ENCODE results near the gene LILRA5.
"Not testable (repeated sequence)": the region's sequence is repeated elsewhere in the genome, so short reads cannot be mapped to it uniquely, and the experiment has no call there.

LILRA5 gene

GRCh38 chr19:54312436-54313377, at the start of gene LILRA5:
Gene LILRA5 (minus strand): TSS chr19:54313166. CDS start chr19:54313019, 147 bp downstream.
- DNase-seq: no peak

GRCh38 chr19:54361680-54362422, 48.9 kb upstream of the LILRA5 start:
- DNase-seq: not testable (repeated sequence)

DNA sequence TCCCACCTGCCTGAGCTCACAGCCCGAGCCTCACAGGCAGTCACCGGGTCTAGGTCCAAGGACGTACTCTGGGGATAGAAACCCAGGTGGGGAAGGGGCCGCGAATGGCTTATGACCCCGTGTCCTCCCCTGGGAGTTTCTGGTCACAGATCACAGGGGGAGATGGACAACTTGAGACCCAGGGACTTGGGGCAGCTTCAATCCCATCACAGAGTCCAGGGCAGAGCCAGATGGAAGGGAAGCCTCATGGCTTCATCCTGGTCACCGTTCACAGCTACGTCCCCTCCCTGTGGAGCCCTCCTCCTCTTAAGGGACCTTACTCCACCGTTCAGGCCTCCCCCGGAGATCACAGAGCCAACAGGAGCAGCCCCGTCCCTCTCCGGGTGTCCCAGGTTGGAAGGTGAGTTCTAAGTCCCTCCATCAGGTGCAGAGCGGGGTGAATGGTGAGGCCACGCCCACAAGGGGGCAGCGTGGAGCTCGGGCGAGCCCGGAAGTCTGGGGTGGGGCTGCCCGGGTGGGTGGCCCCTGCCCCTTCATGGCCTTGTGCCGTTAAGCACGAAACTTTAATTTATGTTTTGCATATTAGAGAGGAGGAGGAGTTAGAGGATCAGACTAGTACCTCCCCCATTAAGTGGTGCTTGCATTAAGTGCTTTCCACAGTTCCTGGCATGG, 46.3 kb upstream of the LILRA5 start:
- DNase-seq: not testable (repeated sequence)

- no peak for DNase-seq
Observed at GRCh38 chr19:54357381-54357780, 44.4 kb upstream of the LILRA5 start.

GRCh38 chr19:54356444-54357056, 43.6 kb upstream of the LILRA5 start:
- no peak for DNase-seq

GRCh38 chr19:54355675-54356074, 42.7 kb upstream of the LILRA5 start:
- DNase-seq: no peak

DNA sequence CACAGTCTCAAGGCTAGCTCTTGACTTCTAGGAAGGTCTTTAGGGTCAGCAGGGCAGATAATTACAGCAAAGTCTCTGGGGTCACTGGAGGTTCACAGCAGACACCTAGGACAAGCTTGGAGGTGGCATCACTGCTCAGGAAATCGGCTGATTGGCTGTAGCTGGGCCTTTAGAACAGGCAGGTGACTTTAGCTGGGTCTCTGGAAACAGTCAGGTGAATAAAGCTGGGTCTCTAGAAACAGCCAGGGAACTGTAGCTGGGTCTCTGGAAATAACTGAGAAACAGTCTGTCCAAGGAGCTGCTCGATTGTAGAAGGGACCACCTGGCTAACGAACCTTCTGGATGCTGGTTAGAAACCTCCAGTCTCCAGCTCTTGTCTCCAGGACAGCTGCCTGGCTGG, 41.8 kb upstream of the LILRA5 start:
- no peak for DNase-seq

DNA sequence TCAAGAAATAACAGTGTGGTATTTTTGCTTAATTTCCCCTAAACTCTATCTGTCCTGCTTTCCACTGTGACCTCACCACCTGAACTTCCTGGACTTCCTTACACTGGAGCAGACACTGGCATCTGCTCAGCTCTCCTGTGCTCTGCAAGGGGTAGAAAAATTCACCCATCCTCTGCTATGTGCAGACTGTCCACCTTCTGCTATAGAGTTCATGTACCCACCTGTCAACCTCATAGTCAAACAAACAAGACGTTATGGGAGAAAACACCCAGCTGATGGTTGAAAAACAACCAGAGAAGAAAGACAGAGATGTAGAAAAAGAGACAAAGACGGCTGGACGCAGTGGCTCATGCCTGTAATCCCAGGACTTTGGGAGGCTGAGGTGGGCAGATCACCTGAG, 39.6 kb upstream of the LILRA5 start:
- DNase-seq: no peak

DNA sequence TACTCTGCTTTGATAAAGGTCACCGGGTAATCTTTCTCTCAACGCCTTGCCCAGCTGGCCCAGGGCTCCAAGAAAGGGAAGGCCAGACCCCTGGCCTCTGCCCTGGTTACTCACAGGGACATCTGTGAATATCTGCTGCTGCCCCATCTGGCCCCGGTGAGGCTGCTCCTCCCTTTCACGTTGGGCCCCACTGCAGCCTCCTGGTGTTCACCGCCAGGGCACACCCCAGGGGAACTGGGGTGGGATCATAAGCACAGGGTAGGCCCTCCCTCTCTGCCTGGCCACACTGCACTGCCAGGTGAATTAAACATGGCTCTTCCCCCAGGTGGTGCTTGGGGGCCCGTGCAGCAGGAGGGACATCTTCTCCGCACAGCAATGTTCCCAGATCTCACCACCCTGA, 39.1 kb upstream of the LILRA5 start:
- DNase-seq: no peak

DNA sequence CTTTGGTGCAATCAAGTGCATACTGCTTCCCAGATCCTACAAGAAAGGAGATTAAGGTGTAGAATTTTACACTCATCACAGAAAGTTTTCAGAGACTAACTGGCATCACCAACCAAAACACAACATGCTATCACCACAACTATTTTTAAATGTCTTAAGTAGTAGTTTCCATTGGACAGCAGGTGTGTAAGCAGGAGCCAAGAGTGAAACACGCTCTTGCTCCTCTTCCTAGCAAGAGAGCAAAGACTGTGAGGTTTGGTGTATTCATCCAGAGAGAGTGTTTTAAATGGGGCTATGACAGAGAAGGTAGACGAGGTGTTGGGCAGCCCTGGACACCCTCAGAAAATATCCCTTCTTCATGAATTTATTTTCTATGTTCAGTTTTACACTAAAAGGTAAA, 38.5 kb upstream of the LILRA5 start:
- DNase-seq: no peak

DNA sequence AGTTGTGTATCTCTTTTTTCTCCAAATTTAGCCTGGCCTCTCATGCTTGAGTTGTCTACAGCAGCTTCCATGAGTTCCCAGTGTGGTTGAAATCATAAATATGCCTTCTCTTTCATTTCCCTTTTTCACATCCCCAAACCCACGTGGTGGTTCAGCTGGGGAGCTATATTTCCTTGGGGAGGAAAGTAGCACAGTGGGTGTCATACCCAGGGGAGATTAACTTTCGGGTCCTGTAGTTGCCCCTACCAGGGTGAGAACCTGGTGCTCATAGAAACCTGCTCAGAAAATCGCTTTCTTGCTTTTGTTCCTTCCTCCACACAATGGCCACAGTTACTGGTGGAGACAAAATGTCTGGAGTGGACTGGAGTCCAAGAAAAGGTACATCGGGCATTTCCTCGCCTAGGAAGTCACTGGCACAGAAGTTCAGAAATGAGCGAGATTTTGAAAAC, 33.0 kb upstream of the LILRA5 start:
- no peak for DNase-seq

- no peak for DNase-seq
Observed at GRCh38 chr19:54343868-54344267, 30.9 kb upstream of the LILRA5 start.

DNA sequence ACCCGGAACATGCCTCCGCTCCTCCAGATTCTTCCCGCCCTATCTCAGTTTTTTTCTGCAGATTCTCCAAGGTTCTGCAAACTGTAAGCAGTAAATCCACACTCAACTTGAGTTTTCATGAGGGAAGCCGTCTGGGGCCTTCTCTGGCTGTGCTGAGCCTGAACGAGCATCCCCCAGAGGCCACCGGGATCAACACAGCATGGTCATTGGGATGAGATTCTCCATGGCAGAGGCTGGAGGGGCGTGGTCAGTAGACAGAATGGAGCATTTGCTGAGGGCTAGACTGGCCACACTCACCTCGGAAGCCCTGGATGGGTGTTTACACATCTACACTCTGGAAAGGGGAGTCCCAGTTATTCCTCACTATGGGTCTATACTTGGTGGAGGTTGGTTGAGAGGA, 28.3 kb upstream of the LILRA5 start:
- DNase-seq: no peak

DNA sequence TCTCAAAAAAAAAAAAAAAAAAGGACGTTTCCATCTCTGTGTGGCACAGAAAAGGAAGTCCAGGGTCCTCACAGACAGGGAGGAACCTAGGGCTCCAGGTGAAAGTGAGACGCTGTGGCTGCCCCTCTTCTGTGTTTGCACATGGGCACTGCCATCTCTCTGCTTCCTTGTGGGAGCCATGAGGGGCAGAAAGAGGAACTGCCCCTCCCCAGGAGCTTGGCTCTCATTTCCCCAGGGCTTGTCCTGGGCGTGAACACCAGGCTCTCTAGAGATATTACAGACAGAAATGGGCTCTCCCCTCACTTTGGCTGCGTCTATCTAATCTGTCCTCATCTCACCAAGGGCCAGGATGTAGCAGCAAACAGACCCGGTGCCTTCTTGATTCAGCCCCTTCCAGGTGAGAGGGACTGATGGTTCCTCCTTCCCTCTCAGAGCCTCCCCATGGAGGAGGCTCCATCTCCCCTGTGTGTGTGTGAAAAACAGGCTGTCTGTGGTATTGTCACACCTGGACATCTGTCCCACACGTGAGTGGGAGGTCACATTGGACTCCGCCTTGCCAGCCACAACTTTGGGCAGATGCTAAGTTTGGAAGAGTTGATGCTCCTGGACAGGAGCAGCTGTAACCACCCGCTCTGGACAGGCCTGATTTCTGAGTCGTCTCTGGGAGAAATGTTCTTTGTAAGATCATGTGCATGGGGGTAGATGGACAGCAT, 26.8 kb upstream of the LILRA5 start:
- no peak for DNase-seq

- no peak for DNase-seq
Observed at GRCh38 chr19:54338521-54338920, 25.6 kb upstream of the LILRA5 start.

DNA sequence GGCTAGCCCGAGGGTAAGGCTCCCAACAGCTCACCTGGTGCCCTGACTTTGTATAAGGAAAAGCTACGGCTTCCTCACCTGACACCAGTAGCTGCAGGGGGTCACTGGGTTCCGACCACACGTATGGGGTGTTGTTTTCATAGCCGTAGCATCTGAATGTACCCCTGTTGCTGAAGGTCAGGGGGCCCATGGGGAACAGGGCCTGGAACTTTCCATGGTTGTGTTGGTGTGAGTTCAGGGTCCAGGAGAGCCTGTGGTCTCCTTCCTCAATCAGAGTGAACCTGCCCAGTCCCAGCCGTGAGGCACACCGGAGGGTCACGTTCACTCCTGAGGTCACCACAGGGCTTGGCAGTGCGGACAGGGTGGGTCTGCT, 24.9 kb upstream of the LILRA5 start:
- DNase-seq: no peak

DNA sequence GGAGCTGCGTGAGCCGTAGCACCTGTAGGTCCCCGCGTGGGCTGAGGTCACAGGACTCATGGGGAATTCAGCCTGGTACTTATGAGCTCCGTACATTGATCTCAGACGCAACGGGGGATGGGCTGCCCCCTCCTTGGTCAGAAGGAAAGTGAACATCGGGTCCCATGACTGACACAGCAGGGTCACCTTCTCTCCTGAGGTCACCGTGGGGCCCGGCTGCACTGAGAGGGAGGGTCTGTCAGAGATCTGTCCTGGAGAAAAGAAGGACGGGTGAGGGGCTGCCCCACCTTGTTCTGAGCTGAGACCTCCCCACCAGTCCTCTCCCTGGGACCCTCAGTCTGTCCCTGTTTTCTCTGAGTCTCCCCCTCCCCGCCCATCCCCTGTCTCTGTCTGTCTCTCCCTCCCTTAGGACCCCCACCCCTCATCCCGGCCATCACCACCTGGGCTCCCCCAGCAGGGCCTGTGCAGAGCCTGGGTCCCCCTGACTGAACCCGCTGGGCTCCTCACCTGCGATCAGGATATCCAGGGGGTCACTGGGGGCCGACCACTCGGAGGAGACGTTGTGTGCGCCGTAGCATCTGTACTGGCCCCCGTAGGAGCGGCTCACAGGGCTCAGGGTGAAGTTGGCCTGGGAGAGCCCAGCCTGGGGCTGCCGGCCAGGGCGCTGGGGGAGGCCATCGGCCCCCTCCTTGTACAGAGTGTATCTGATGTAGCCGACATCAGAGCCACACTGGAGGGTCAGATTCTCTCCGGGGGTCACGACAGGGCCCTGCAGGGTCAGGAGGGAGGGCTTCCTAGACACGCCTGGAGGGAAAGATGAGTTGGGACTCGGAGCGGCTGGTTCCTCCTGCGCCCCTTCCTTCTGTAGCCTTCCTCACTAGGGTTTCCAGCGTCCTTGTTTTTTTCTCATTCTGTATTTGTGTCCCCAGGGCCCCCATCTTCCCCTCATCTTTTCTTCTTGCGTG, 24.2 kb upstream of the LILRA5 start:
- no peak for DNase-seq

DNA sequence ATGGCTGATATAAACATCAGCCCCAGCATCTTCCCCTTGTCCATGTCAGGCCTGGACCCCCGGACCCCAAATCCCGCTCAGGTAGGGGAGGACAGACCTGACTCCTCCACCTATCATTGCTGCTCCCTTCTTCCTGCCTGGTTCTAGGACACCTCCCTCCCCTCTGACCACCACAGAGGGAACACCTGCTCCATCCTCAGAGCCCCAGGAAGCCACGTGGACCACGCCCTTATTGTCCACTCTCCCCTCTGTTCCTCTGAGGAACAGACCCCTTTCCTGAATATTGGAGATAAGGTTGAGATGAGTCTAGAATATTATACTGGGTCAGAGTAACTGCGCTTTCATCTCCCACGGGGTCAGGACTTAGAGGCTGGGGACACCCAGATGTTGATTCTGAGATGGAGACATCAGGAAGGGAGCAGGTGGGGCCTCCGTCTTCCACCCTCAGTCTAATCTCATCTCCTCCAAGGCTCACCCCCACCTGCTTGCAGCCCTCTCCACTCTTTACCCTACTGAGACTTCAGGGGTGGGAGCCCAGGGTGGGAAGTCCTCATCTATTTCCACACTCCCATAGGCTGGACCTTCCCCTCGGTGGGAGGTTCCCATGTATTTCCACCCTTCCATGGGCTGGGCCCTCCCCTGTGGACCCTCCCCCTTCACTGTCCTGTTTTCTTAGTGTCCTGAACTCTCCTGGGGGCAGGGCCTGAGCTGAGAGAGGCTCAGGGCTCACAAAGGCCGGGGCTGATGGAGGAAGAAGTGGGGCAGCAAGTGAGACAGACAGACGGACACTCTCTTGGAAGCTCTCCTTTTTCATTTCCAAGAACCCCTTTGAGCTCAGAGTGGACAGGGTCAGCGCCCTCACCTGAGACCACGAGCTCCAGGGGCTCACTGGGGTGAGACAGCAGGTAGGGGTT, 23.3 kb upstream of the LILRA5 start:
- no peak for DNase-seq

DNA sequence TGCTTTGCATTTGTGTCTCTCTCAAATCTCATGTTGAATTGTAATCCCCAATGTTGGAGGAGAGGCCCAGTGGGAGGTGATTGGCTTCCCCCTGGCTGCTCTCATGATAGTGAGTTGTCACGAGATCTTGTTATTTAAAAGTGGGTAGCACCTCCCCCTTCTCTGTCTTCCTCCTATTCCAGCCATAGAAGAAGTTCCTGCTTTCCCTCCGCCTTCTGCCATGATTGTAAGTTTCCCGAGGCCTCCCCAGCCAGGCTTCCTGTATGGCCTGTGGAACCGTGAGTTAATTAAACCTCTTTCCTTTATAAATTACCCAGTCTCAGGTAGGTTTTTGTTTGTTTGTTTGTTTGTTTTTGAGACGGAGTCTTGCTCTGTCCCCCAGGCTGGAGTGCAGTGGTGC, 22.2 kb upstream of the LILRA5 start:
- no peak for DNase-seq
